GM08714 (cell line): Measurements from ENCODE around the gene IGF2.
"Not testable (repeated sequence)": the region's sequence is repeated elsewhere in the genome, so short reads cannot be mapped to it uniquely, and the experiment has no call there.

ENCODE experiments used
- H3K4me3 ChIP-seq: fragments of 200-500 bp; sonication (Bioruptor generic); 2 replicates; pipeline ENCODE4 v1.5.1; 2014; ENCODE audit warnings: mild to moderate bottlenecking, low read length, inconsistent platforms
- ZNF274 ChIP-seq: IDR thresholded peaks from 2 replicates; pipeline ENCODE4 v1.6.1; 2012; ENCODE audit warnings: mild to moderate bottlenecking, low read depth, low read length

Gene IGF2

DNA sequence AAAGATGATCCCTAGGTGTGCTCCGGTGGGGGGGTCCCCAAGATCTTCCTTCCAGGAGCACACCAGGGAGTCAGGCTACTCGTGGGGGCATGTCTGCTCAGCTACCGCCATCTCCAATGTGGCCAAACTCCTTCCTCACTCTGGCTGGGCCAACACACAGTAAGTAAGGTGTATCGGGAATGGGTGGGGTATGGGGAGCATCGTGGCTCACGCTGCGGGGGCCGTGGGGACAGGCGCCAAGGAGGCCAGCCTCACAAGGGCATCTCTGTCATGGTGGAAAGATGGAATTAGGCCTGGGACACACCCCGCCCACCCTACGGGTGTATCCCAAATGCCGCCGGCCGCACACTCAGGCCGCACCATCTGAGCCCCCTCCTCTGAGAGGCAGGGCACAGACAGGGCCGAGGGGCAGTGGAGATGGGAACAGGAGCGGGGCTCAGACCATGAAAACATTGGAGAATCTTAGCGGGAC lies 8.3 kb downstream of the IGF2 start:
- H3K4me3 ChIP-seq = no peak overlapping the region
- no peak for TF ChIP-seq ZNF274

DNA sequence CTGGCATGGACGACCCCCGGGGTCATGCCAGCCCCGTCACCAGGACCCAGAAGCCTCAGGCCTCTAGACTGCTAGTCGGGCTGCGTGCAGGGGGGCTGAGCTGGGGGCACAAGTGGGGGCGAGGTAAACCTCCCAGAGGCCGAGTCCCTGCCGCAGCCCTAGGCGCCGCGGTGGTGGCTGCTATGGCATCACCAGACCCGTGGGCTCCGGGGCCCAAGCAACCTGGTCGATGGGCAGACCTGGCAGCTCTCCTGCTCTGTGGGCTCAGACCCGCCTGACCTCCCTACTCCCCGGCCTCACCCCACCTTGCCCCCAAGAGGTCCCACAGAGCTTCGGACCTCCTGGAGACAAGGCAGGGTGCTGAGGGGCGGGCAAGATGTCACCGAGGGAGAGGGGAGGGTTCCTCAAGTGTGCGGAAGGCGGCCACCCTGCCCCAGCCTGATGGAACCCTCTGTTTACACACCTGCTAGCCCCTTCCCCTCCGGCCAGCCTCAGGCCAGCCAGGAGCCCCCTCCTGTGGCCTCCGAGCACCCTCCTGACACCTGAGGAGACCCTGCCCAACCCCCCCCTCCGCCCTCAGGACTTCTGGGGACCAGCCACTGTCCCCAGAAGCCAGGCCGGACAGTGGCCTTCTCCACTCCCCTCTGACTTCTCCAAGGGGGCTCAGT lies 9.4 kb downstream of the IGF2 start:
- H3K4me3 ChIP-seq = no peak overlapping the region
- TF ChIP-seq ZNF274 = no peak

DNA sequence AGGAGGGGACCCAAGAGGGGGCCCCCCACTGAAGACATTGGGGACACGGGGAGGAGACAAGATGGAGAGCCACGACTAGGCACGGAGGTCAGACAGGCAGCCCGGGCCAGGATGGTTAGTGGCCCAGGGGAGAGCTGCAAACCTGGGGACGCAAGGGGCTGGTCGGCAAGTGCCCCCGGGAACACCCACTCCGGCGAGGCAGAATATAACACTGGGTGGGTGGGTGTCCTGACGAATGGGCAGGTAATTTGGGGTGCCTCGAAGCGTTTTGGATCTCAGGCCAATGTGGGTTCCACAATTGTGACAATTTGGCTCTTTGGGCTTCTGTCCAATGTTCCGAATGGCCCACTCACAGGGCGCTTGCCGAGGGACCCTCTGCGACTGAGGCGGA lies 9.9 kb downstream of the IGF2 start:
- no peak for TF ChIP-seq ZNF274

DNA sequence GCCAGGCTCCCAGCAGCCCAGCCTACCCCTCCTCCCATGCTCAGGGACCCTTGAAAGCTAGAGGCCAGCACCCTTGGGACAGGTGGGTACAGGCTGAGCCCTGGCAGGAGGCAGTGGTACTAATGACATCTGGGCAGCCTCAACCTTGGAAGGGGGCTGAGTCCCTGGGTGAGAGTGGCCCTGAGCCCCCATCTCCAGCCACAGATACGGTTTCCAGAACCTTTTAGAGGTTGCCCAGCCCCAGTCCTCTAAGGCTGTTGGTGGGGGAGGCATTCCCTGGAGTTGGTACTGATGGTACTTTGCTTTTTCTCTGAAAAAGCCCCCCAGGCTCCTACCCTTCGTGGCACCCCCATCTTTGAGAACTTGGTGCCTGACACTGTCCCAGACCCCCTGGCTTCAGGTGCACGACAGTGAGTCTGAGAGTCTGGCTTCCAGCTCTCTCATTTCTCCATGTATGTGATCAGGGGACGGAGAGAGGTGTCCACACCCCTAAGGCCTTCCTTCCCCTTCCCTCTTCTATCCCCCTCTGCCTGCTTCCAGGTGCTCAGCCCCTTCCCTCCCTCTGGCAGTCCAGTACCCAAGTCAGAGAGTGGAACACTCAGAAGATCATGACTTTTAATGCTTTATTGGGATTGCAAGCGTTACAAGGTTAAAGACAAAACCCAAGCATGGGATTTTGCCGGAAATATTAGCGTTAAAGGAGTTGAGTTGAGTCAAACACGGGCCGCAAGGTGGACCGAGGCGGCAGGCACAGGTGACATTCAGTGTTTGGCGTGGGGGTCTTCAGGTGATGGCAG lies 10.5 kb downstream of the IGF2 start:
- H3K4me3 ChIP-seq = no peak overlapping the region
- TF ChIP-seq ZNF274 = no peak

More for the DNA sequence above, 9.9 kb downstream of the IGF2 start:
- no peak overlapping the region for H3K4me3 ChIP-seq

DNA sequence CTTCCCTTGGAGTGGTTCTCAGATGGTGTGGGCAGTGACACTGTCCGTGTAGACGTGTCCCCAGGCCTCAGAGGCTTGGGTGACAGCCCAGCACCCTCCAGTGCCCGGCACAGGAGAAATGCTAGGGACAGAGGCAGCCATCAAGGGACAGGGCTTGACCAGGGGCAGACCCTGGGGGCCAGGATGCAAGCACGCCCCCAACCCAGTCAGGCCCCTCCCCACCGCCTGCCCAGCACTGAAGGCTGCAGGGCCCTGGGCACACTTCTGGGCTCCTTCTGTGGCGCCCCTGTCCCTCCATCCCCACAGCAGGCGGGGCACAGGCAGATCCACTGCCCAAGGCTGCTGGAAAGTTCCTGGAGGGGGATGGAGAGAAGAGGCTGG lies 11.1 kb downstream of the IGF2 start:
- no peak overlapping the region for H3K4me3 ChIP-seq
- no peak for TF ChIP-seq ZNF274

DNA sequence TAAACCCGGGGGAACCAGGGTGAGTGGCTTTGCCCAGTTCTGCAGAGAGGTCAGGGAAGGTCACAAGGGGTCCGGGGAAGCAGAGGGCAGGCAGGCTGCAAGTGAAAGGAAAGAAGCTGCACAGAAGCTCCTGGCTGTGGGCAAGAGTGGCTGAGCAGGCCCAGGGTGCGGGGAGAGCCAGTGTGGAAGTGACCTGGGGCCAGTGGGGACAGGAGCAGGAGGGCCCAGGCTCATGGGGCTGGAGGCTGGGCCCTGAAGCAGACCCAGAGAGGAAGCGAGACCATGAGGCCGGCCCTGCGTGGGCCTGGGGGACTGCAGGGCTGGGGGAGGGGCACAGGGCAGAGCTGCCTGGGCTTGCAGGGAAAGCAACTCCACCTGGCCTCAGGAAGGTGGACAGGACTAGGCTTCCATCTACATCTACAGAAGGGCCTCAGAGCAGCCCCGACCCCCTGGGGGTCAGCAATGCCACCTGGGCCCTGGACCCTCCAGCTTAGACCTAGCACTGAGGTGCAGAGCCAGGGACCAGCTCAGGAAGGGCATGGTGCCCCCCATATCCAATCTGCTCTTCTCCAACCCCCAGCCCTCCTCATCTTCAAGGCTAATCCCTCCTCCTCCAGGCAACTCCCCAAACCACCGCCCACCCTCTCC lies 11.6 kb downstream of the IGF2 start:
- no peak for TF ChIP-seq ZNF274
- no peak overlapping the region for H3K4me3 ChIP-seq

DNA sequence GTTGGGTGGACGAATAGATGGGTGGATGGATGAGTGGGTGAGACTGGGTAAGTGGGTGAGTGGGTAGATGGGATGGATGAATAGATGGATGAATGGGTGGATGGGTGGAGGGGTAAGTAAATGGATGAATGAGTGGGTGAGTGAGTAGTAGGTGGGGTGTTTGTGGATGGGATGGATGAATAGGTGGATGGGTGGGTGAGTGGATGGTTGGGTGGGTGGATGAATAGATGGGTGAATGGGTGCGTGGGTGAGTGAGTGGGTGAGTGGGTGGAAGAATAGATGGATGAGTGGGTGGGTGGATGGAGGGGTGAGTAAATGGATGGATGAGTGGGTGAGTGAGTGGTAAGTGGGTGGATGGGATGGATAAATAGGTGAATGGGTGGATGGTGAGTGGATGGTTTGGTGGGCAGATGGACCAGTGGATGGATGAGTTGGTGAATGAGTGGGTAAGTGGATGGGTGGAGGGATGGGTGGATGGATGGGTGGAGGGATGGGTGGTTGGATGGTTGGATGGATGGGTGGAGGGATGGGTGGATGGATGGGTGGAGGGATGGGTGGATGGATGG lies 12.6 kb downstream of the IGF2 start:
- H3K4me3 ChIP-seq = no peak overlapping the region
- TF ChIP-seq ZNF274 = no peak

DNA sequence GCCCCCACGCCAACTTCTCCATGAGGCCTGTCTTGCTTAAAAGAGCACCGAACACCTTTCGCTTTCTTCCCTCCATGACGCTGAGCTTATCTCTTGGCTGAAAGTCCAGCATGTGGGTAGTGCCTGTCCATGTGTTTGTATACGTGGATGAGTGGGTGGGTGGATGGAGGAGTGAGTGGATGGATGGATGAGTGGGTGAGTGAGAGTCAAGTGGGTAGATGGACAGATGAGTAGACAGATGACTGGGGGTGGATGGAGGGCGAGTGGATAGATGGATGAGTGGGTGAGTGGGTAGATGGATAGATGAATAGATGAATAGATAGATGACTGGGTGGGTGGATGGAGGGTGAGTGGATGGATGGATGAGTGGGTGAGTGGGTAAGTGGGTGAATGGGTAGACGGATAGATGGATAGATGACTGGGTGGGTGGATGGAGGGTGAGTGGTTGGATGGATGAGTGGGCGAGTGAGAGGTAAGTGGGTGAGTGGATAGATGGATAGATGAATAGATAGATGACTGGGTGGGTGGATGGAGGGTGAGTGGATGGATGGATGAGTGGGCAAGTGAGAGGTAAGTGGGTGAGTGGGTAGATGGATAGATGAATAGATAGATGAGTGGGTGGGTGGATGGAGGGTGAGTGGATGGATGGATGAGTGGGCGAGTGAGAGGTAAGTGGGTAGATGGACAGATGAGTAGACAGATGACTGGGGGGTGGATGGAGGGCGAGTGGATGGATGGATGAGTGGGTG lies 14.3 kb downstream of the IGF2 start:
- H3K4me3 ChIP-seq = not testable (repeated sequence)

DNA sequence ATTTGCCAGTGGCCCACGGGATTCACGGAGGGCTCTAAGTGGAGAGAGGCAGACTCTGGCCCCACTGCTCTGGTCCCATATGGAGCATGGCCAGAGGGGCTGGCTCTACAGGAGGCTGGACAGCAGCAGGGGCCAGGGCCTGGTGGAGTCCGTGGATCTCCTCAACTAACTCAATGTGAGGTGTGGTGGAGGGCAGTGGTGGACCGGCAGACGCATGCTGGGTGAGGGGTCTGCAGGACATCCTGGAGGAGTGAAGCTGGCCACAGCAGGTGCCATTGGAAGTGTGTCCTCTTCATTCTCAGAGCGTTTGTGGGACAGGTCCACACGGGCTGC lies 15.6 kb downstream of the IGF2 start:
- TF ChIP-seq ZNF274 = no peak
- H3K4me3 ChIP-seq = no peak overlapping the region

DNA sequence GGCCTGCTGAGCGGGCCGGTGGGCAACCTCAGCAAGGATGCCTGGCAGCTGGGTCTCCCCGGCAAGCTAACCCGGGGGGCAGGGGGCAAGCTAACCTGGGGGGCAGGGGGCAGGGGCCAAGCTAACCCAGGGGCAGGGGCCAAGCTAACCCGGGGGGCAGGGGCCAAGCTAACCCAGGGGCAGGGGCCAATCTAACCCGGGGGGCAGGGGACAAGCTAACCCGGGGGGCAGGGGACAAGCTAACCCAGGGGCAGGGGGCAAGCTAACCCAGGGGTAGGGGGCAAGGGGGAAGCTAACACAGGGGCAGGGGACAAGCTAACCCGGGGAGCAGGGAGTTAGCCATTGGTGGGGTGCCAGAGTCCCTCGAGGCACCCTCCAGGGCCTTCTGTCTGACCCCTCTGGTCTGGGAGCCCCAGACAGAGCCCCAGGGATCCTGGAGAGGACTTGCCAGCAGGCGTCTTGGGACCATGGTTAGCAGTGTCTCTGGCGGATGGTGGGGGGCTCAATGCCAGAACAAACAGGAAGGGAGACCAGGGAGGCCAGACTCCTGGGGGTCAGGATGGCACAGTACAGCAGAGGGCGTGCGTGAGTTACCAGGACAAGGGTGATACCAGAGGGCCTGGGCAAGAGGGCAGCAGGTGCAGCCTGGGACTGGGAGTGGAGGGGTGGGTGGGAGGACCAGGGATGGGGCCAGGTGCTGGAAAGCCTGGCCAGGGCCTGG lies 16.1 kb downstream of the IGF2 start:
- TF ChIP-seq ZNF274 = no peak
- H3K4me3 ChIP-seq = no peak overlapping the region

DNA sequence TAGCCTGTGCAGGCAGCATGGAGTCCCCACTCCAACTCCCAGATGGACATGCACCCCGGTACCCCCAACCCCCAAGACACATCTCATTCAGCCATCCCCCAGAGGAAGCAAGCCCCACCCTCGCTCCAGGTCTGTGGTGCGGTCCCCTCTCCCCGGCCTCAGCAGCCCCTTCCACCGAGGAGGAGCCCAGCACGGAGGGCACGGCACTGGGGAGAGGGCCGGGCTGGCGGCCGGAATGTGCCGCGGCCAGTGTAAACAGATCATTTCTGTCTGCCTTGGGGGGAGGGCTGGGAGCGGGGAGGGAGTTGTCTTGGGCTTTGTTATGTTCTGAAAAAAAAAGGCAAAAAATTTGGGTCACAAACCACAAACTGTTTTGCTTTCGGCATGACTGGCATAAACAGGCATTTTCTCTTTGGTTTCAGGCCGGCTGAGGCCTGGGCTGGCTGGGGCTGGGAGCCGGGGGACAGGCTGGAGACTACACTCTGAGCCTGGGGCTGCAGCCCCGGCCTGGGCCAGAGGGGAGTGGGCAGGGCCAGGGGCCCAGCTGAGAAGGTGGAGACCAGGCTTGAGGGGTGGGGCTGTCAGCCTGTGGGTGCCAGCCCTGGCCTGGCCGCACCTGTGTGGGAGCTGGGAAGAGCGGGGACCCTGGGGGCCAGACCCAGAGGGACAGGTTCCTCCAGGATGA lies 16.8 kb downstream of the IGF2 start:
- H3K4me3 ChIP-seq = no peak overlapping the region
- TF ChIP-seq ZNF274 = no peak

DNA sequence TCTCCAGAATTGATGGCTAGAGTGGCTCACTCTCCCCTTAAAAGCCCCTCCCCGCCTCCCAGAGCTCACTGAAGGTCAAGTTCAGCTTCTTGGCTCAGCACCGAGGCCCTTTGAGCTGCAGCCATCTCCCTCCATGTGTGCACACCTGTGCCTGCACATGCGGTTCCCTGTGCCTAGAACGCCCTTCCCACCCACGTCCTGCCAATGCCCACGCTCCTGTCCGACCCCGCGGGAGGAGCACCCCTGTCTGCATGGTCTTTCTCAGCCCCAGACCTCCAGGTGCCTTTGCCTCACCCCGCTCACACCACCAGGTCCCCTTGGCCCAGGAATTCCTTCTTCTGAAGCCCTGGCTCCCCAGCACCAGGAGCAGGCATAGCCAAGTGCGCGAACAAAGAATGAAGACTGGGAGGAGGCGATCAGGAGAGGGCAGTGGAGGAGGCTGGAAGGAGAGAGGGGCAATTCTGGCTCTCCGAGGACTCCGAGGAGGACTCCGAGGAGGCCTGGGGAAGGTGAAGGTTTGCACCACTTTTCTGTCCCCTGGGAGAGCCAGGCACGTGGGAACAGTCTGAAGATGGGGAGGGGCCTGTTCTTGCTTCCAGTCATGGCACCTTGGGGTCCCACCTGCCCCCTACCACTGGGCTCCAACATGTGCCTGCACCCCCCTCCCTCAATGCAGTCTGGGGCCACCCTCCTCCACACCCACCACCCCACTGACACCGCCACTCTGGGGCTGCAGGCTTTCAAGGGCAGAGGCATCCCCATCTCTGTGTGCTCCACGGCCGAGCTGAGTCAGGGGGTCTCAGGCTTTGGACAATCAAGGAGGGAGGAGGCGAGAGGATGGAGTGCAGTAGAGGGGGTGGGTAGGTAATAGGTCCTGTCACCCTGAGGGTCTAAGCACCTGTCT lies 17.7 kb downstream of the IGF2 start:
- H3K4me3 ChIP-seq = no peak overlapping the region
- no peak for TF ChIP-seq ZNF274
